Measurements from ENCODE around the gene ACADSB.

The ACADSB gene

DNA sequence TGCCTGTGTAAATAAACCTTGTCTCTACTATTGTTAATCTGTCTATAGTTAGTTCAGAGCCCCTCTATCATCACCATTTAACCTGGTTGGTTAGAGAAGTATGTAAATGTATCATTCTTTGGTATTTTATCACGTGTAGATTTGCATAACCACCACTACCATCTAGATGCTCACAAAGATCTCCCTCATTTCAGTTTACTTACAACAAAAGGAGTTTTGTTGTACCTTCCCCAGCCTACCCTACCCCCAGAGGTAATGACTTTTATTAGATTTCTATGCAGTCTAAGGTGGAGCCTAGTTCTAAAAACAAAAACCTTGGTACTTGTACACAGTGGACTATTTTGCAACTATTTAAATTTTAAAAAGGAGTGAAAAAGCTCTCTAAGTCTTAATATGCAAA, 17.5 kb downstream of the ACADSB start:
- ChIA-PET CTCF (interaction anchor here (2.9 kb wide), 1 partner anchor 16 kb away, joined by 14 read pairs; no protein-coding TSS in a partner anchor), POLR2A (no interaction called here)
- DNase-seq (ENCODE audit: low read depth, low spot score) = no peak
- no peak overlapping the region for H3K4me3 ChIP-seq (ENCODE audit: low read depth, low read length)
- TF ChIP-seq, protein P1, sequence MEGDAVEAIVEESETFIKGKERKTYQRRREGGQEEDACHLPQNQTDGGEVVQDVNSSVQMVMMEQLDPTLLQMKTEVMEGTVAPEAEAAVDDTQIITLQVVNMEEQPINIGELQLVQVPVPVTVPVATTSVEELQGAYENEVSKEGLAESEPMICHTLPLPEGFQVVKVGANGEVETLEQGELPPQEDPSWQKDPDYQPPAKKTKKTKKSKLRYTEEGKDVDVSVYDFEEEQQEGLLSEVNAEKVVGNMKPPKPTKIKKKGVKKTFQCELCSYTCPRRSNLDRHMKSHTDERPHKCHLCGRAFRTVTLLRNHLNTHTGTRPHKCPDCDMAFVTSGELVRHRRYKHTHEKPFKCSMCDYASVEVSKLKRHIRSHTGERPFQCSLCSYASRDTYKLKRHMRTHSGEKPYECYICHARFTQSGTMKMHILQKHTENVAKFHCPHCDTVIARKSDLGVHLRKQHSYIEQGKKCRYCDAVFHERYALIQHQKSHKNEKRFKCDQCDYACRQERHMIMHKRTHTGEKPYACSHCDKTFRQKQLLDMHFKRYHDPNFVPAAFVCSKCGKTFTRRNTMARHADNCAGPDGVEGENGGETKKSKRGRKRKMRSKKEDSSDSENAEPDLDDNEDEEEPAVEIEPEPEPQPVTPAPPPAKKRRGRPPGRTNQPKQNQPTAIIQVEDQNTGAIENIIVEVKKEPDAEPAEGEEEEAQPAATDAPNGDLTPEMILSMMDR (IDR thresholded peaks at IDR 0.05; ENCODE audit: insufficient read depth, low read length, missing control alignments) = no peak

DNA sequence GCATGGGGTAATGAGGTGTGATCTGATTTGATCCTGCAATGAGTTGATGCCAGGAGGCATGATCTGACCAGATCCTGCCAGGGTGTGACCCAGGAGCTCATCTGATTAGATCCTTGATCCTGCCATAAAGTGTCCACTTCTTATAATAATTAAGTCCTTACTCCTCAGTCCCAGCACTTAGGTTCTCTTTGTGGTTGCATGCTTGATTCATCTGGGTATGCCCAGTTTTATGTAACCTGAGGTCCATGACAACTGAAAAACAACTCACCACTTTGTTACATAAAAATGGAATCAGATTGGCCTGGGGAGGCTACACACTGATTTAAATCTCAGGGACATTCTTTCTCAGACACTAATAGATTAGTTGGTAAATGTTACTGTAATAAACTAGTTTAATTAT, 19.1 kb downstream of the ACADSB start:
- H3K4me3 ChIP-seq (ENCODE audit: low read depth, low read length) = no peak overlapping the region
- DNase-seq (ENCODE audit: low read depth, low spot score) = no peak
- TF ChIP-seq, protein P1 (IDR thresholded peaks at IDR 0.05; ENCODE audit: insufficient read depth, low read length, missing control alignments) = no peak
- CTCF ChIA-PET = interaction anchor here (2.9 kb wide), 1 partner anchor 15 kb away, joined by 14 read pairs; no protein-coding TSS in a partner anchor
- POLR2A ChIA-PET = no interaction called here

DNA sequence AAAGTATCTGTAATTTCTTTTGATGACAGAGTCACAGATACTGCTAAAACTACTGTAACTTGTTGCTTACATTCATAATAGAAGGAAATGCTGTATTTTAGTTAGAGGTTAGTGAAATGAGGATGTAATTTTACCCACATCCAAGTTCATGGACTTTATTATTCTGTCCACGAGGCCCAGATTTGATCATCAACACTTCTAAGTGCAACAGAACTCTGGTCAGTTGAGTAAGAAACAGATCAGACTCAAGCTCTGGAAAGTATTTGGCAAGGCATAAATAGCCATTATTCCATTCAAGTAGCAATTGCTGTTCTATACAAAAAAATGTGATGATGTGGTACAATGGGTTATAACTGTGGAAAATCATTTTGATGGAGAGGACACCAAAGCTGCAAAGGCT, 22.3 kb downstream of the ACADSB start:
- POLR2A ChIA-PET = no interaction called here
- no peak for DNase-seq (ENCODE audit: low read depth, low spot score)
- CTCF ChIA-PET = interaction anchor here (1.1 to 3.3 kb wide), 2 partner anchors 10 to 11 kb away, joined by 3 to 14 read pairs; no protein-coding TSS in a partner anchor
- TF ChIP-seq, protein P1 (IDR thresholded peaks at IDR 0.05; ENCODE audit: insufficient read depth, low read length, missing control alignments) = no peak
- no peak overlapping the region for H3K4me3 ChIP-seq (ENCODE audit: low read depth, low read length)

DNA sequence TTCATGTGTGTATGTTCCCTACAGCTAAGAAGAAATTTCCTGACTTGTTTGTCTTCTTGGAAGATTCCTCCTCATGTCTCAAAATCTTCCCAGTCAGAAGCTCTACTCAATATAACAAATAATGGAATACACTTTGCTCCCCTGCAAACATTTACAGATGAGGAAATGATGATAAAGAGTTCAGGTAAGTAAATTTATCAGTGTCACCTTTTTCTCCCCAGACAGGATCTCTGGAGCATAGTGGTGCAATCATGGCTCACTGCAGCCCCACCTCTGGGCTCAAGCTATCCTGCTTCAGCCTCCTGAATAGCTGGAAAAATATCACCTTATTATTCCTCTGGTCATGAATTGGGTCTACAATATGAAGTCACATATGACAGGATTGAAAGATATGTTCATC, 25.5 kb downstream of the ACADSB start:
- POLR2A ChIA-PET = no interaction called here
- CTCF ChIA-PET = interaction anchor here (1.1 to 2.0 kb wide), 4 partner anchors 9 to 524 kb away, joined by 3 to 19 read pairs (median 5); no protein-coding TSS in a partner anchor
- no peak for DNase-seq (ENCODE audit: low read depth, low spot score)
- TF ChIP-seq, protein P1 (IDR thresholded peaks at IDR 0.05; ENCODE audit: insufficient read depth, low read length, missing control alignments) = no peak
- no peak overlapping the region for H3K4me3 ChIP-seq (ENCODE audit: low read depth, low read length)

DNA sequence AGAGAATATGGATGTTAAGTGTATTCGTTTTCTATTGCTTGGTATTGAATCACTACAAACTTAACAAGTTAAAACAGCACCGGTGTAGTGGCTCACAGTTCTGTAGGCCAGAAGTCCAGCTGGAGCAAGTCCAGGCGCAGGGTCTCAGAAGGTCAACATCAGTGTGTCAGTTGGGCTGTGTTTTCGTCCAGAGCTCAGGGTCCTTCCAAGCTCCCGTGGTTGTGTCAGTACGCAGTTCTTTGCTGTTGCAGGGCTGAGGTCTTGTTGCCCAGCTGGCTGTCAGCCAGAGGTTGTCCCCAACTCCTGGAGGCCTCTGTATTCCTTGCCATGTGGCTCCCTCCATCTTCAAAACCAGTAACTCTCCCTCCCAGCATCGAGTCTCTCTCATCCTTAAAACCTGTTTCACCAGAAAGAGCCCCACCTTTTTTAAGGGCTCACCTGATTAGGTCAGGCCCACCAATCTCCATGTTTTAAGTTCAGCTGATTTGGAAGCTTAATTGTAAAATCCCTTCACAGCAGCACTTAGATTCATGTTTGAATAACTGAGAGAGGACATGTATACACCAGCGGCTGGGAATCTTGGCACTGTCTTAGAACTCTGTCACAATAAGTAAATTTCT, 26.8 kb downstream of the ACADSB start:
- H3K4me3 ChIP-seq (ENCODE audit: low read depth, low read length) = no peak overlapping the region
- no peak for DNase-seq (ENCODE audit: low read depth, low spot score)
- CTCF ChIA-PET = no interaction called here
- TF ChIP-seq, protein P1 (IDR thresholded peaks at IDR 0.05; ENCODE audit: insufficient read depth, low read length, missing control alignments) = no peak
- POLR2A ChIA-PET = no interaction called here

DNA sequence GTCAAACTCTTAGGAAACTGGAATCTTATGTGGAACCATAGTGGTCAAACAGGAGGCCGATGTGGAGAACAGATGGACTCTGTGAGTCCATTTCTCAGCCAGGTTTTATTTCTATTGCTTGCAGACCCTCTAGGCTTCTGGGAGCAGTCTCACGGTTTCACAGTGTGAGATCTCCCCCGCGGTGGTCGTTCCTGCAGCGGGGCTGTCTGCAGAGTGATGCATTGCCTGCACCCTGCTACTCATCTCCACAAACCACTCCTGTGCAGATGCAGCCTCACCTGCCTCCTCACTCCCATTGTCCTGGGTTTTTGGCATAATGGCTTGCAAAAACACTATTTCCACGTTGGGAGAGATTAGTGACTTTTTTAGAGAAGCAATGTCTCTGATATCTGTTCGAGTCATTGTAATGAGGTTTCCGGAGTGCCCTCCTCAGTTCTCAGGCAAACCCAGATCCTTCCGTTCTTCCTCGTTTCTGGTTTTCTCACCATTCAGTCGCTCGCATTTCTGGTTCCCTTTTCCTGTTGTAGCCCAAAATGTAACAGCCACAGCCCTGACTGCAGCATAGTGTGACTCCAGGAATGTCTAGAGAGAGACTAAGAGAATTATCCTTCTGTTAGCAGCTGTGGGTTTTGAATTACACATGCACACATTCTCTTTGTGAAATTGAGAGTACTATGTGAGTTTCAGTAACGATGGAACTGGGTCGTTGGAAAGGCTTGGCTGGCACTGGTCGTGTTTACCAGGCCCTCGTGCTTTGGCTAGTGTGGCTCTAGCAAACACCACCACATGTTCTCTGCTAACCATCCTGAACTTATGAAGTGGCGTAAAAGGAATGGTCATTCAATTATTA, 30.2 kb downstream of the ACADSB start:
- CTCF ChIA-PET = interaction anchor here (1.3 kb wide), 1 partner anchor 7 kb away, joined by 3 read pairs; no protein-coding TSS in a partner anchor
- no peak overlapping the region for H3K4me3 ChIP-seq (ENCODE audit: low read depth, low read length)
- no peak for DNase-seq (ENCODE audit: low read depth, low spot score)
- POLR2A ChIA-PET = no interaction called here
- TF ChIP-seq, protein P1 (IDR thresholded peaks at IDR 0.05; ENCODE audit: insufficient read depth, low read length, missing control alignments) = no peak

Measured in AG04449 (cell line).